Measurements from ENCODE around the gene ZNF84. TPM values are rescaled to one million over a fixed set of nuclear protein-coding genes. Genes with fewer than 3 reads are reported as not detected.
A peak's percentile ranks its signal among the peaks of the same experiment; 100 is the strongest.

Gene ZNF84
- total and polyA plus RNA-seq, 9 of the 15 experiments (the other 6 are each of a cell fraction or from before 2014, with no cell fraction given), result 8.8 to 24.3 (median 12.1) TPM

GRCh38 chr12:133061954-133062353 is 24.6 kb downstream of the ZNF84 start:
- H3K9me3 ChIP-seq (replicated peaks; ENCODE audit: control insufficient read depth, insufficient read depth, low read depth, low read length), result peaks cover 47% of the 10 kb centered on the region
- H3K4me3 ChIP-seq, result no peak overlapping the region
- no peak overlapping the region for H3K4me2 ChIP-seq (ENCODE audit: insufficient read depth, low read length)
- no peaks in the 10 kb centered on the region for H3K9me1 ChIP-seq (ENCODE audit: control insufficient read depth, insufficient read depth, low read length)
- FAIRE-seq (no peak), DNase-seq (ENCODE audit: extremely low read depth in 1 of 4, low spot score in 3 of 4) (no peak), ATAC-seq (no peak)
- H3K27me3 ChIP-seq (ENCODE audit: control insufficient read depth in 2 of 2, insufficient read depth in 2 of 2, low read length in 2 of 2), result no peaks in the 10 kb centered on the region
- no peak overlapping the region for H3K27ac ChIP-seq (ENCODE audit: extremely low read depth, low read depth, low read length)
- no peaks in the 10 kb centered on the region for H3K79me2 ChIP-seq (ENCODE audit: control insufficient read depth, insufficient read depth, low read length)
- POLR2A ChIA-PET, result interaction anchor here (1.1 kb wide), 1 partner anchor 11 kb away, joined by 3 read pairs; no protein-coding TSS in a partner anchor
- no peaks in the 10 kb centered on the region for H4K20me1 ChIP-seq (replicated peaks; ENCODE audit: control insufficient read depth, insufficient read depth, low read length)
- TF ChIP-seq, protein P1, sequence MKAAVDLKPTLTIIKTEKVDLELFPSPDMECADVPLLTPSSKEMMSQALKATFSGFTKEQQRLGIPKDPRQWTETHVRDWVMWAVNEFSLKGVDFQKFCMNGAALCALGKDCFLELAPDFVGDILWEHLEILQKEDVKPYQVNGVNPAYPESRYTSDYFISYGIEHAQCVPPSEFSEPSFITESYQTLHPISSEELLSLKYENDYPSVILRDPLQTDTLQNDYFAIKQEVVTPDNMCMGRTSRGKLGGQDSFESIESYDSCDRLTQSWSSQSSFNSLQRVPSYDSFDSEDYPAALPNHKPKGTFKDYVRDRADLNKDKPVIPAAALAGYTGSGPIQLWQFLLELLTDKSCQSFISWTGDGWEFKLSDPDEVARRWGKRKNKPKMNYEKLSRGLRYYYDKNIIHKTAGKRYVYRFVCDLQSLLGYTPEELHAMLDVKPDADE (conservative IDR thresholded peaks at IDR 0.05; ENCODE audit: control insufficient read depth, low read depth, low read length), result no peak
- TF ChIP-seq RUNX1 (IDR thresholded peaks at IDR 0.05; ENCODE audit: low read depth) (no peak), ZNF75A (CRISPR knock-in tag; IDR thresholded peaks at IDR 0.05) (peak; percentile 91)
- in situ Hi-C loops (cut with MboI), result no loop called here
- H3K4me1 ChIP-seq (replicated peaks in 1 of 2; ENCODE audit: control insufficient read depth in 2 of 2, insufficient read depth in 2 of 2, low read length in 2 of 2), result no peaks in the 10 kb centered on the region
- intact Hi-C loops (cut with micrococcal nuclease), result loop anchor here (10.0 kb wide), 1 partner anchor 97 kb away; no protein-coding TSS in a partner anchor
- H3K9ac ChIP-seq (ENCODE audit: insufficient read depth in 1 of 2, low read depth in 2 of 2, low read length in 2 of 2), result no peak overlapping the region
- BruUV-seq (replicated peaks), result no TSS peak
- no peak overlapping the region for H2AFZ ChIP-seq (ENCODE audit: low read depth, low read length)
- H3K36me3 ChIP-seq (ENCODE audit: control insufficient read depth, insufficient read depth, low read length), result peaks cover 3% of the 10 kb centered on the region; the same call in 1 of the 3 replicates
- CTCF ChIA-PET (ENCODE audit: low intra/inter-chr PET ratio), result no interaction called here
- 7% methylated on average over 1 of the region's 1 CpG for WGBS (ENCODE audit: insufficient coverage, low coverage, missing lambda C conversion rate)

DNA sequence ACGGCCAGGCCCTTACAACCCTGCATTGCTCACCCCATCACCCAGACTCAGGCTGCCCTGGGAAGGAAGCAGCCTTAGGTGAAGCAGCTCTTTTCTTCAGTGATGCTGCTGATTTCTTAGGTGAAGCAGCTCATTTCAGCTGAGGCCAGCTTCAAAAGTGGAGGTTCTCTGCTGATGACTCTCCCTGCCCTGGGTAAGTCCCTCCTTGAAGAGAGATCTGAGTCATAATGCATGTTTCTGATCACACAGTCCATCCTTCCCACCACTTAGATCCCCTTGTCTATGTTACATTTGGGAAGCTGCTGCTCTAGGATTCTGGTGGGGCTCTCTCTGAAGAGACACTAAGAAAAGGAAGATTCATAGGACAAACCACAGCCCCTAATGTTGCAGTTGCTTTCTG is 26.2 kb downstream of the ZNF84 start:
- H3K79me2 ChIP-seq (ENCODE audit: control insufficient read depth, insufficient read depth, low read length), result no peaks in the 10 kb centered on the region
- BruUV-seq (replicated peaks), result no TSS peak
- no peak overlapping the region for H3K27ac ChIP-seq (ENCODE audit: extremely low read depth, low read depth, low read length)
- no peak overlapping the region for H3K4me3 ChIP-seq
- no peak for FAIRE-seq
- H2AFZ ChIP-seq (ENCODE audit: low read depth, low read length), result no peak overlapping the region
- WGBS (ENCODE audit: insufficient coverage, low coverage, missing lambda C conversion rate), result 0% methylated on average over 1 of the region's 1 CpG
- intact Hi-C loops (cut with micrococcal nuclease) (loop anchor here (10.0 kb wide), 1 partner anchor 99 kb away; no protein-coding TSS in a partner anchor), in situ Hi-C loops (cut with MboI) (no loop called here)
- no peak overlapping the region for H3K4me2 ChIP-seq (ENCODE audit: insufficient read depth, low read length)
- H3K9me3 ChIP-seq (replicated peaks; ENCODE audit: control insufficient read depth, insufficient read depth, low read depth, low read length), result peaks cover 37% of the 10 kb centered on the region
- DNase-seq (ENCODE audit: extremely low read depth in 1 of 4, low spot score in 3 of 4), result no peak
- no peaks in the 10 kb centered on the region for H3K9me1 ChIP-seq (ENCODE audit: control insufficient read depth, insufficient read depth, low read length)
- no peaks in the 10 kb centered on the region for H3K36me3 ChIP-seq (ENCODE audit: control insufficient read depth, insufficient read depth, low read length)
- ChIA-PET CTCF (ENCODE audit: low intra/inter-chr PET ratio) (no interaction called here), POLR2A (no interaction called here)
- no peaks in the 10 kb centered on the region for H4K20me1 ChIP-seq (replicated peaks; ENCODE audit: control insufficient read depth, insufficient read depth, low read length)
- H3K27me3 ChIP-seq (ENCODE audit: control insufficient read depth in 2 of 2, insufficient read depth in 2 of 2, low read length in 2 of 2), result no peaks in the 10 kb centered on the region
- no peak for ATAC-seq
- H3K4me1 ChIP-seq (replicated peaks in 1 of 2; ENCODE audit: control insufficient read depth in 2 of 2, insufficient read depth in 2 of 2, low read length in 2 of 2), result no peaks in the 10 kb centered on the region
- no peak overlapping the region for H3K9ac ChIP-seq (ENCODE audit: insufficient read depth in 1 of 2, low read depth in 2 of 2, low read length in 2 of 2)
- TF ChIP-seq RAD21 (CRISPR knock-in tag; conservative IDR thresholded peaks at IDR 0.05 in 1 of 2, IDR thresholded peaks at IDR 0.05 in 1 of 2) (no peak), PURB (CRISPR knock-in tag; IDR thresholded peaks at IDR 0.05; ENCODE audit: low read depth) (no peak), RB1 (IDR thresholded peaks at IDR 0.05; ENCODE audit: low read depth) (no peak), CXXC5 (CRISPR knock-in tag; IDR thresholded peaks at IDR 0.05) (no peak), RFX5 (IDR thresholded peaks at IDR 0.05; ENCODE audit: low read depth, low read length) (no peak), ZNF41 (CRISPR knock-in tag; conservative IDR thresholded peaks at IDR 0.05) (no peak), ZNF121 (CRISPR knock-in tag; conservative IDR thresholded peaks at IDR 0.05) (no peak), EHMT2 (IDR thresholded peaks at IDR 0.05) (no peak), ZNF511 (CRISPR knock-in tag; IDR thresholded peaks at IDR 0.05) (no peak), MYC (IDR thresholded peaks at IDR 0.05; ENCODE audit: low read depth, low read length) (no peak), MYC (CRISPR knock-in tag; IDR thresholded peaks at IDR 0.05; ENCODE audit: borderline replicate concordance, low read depth) (no peak)
- TF ChIP-seq, protein P2, sequence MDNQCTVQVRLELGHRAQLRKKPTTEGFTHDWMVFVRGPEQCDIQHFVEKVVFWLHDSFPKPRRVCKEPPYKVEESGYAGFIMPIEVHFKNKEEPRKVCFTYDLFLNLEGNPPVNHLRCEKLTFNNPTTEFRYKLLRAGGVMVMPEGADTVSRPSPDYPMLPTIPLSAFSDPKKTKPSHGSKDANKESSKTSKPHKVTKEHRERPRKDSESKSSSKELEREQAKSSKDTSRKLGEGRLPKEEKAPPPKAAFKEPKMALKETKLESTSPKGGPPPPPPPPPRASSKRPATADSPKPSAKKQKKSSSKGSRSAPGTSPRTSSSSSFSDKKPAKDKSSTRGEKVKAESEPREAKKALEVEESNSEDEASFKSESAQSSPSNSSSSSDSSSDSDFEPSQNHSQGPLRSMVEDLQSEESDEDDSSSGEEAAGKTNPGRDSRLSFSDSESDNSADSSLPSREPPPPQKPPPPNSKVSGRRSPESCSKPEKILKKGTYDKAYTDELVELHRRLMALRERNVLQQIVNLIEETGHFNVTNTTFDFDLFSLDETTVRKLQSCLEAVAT (IDR thresholded peaks at IDR 0.05), result no peak

Measured in K562 (cell line).